Measurements from ENCODE around the gene TAF4.

DNA sequence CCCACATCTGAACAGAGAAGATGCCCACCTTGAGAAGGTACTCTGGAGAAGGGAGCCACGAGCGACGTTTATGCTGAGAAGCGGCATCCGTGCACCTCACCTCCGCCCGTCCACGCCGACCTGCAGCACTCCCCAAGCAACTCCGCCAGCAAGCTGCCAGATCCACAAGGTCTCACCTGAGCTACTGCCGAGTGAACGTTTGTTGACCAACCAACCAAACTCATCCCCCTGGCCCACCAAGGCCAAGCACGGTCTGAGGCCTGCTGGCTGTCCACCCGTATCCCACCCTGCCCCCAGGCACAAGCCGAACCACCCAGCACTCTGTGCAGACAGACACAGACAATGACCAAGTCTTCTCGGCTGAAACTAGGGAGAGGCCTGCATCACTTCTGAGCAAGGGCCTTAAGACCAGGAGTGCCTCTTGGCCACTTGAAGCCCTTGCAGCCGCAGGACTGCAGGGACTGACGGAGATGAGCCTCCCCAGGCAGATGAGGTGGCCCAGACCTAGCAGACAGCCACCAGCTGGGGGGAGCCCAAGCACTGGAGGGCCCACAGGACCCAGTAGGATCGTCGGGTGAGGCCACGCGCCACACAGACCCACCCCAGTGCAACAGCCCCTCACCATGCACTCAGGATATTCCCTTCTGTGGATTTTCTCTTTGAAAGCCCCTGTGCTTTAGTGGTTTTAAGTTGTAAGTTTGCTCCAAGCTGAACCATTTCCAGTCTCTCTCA lies 12.1 kb downstream of the TAF4 start:
- TF ChIP-seq CTCF (IDR thresholded peaks at IDR 0.05; ENCODE audit: insufficient read depth, low read length, poor library complexity, severe bottlenecking), result no peak
- TF ChIP-seq EZH2phosphoT487 (conservative IDR thresholded peaks at IDR 0.05; ENCODE audit: low read length), result no peak
